ENCODE measurements around the gene RFC1. TPM values are rescaled to one million over a fixed set of nuclear protein-coding genes. Genes with fewer than 3 reads are reported as not detected.

RFC1 gene
- total and polyA plus RNA-seq, 9 of the 15 experiments (the other 6 are each of a cell fraction or from before 2014, with no cell fraction given), result 16.8 to 85.6 (median 45.2) TPM

DNA sequence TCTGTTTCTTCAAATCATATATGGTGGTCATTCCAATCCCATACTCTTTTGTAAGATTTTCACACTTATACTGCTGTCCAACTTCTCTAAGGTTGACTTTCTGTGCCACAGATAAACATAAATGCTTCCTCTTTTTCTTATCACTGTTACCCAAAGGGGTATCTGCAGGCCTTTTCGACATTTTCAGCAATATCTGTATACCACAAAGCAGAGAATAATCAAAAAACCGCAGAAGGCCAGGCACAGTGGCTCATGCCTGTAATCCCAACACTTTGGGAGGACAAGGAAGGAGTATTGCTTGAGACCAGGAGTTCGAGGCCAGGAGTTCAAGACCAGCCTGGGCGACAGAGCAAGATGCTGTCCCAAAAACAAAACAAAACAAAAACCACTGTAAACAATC lies 3.1 kb upstream of the RFC1 start (continued):
- TF ChIP-seq, protein P1, sequence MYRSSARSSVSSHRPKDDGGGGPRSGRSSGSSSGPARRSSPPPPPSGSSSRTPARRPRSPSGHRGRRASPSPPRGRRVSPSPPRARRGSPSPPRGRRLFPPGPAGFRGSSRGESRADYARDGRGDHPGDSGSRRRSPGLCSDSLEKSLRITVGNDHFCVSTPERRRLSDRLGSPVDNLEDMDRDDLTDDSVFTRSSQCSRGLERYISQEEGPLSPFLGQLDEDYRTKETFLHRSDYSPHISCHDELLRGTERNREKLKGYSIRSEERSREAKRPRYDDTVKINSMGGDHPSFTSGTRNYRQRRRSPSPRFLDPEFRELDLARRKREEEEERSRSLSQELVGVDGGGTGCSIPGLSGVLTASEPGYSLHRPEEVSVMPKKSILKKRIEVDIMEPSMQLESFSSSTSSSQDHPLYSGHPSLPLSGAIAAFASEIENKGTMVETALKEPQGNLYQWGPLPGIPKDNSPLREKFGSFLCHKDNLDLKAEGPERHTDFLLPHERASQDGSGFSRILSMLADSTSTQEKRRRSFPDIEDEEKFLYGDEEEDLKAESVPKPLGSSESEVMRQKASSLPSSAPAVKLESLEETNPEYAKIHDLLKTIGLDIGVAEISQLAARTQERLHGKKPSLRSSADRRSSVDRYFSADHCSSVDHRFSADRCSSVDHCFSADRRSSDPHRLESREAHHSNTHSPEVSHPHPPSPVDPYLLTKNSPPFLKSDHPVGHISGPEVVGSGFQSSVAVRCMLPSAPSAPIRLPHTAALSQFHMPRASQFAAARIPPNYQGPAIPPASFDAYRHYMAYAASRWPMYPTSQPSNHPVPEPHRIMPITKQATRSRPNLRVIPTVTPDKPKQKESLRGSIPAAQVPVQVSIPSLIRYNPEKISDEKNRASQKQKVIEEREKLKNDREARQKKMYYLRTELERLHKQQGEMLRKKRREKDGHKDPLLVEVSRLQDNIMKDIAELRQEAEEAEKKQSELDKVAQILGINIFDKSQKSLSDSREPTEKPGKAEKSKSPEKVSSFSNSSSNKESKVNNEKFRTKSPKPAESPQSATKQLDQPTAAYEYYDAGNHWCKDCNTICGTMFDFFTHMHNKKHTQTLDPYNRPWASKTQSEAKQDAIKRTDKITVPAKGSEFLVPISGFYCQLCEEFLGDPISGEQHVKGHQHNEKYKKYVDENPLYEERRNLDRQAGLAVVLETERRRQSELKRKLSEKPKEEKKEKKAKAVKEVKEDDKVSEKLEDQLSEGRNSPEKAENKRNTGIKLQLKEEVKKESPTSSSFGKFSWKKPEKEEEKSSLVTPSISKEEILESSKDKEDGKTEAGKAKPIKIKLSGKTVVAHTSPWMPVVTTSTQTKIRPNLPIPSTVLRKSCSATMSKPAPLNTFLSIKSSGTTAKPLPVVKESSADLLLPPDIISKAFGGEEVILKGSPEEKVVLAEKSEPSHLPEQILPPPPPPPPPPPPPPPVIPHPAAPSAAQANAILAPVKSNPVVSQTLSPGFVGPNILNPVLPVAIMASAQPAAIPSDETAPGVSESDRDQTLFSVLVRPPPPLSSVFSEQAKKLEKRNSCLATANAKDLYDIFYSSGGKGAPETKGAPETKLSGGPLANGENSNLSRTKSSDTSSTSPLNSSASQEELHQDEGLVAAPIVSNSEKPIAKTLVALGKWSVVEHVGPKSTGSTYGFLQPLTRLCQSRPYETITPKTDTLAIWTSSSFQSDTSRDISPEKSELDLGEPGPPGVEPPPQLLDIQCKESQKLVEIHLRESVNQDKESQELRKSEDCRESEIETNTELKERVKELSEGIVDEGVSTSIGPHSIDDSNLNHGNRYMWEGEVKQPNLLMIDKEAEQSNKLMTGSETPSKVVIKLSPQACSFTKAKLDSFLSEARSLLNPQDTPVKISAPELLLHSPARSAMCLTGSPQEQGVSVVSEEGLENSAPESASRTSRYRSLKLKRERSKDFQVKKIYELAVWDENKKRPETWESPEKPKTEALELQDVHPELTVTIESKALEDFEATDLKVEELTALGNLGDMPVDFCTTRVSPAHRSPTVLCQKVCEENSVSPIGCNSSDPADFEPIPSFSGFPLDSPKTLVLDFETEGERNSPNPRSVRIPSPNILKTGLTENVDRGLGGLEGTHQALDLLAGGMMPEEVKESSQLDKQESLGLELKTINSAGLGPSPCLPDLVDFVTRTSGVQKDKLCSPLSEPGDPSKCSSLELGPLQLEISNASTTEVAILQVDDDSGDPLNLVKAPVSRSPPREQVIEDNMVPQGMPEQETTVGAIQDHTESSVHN (IDR thresholded peaks at IDR 0.05; ENCODE audit: borderline replicate concordance in 1 of 2, low read depth in 1 of 2), result 0 out of 4 replicates have a peak, but pooled peaks of 1 of the 2 experiments have one; percentile 33
- TF ChIP-seq RBM34 (IDR thresholded peaks at IDR 0.05; ENCODE audit: borderline replicate concordance, insufficient read depth, low read length) (no peak), MBD2 (IDR thresholded peaks at IDR 0.05; ENCODE audit: borderline replicate concordance, low read depth) (0 out of 2 replicates have a peak, but pooled peaks have one; percentile 31), CBFA2T2 (conservative IDR thresholded peaks at IDR 0.05) (peak; percentile 84), ELF2 (CRISPR knock-in tag; IDR thresholded peaks at IDR 0.05) (no peak), BRCA1 (IDR thresholded peaks at IDR 0.05) (no peak), BRCA1 (CRISPR knock-in tag; IDR thresholded peaks at IDR 0.05) (no peak), MED1 (CRISPR knock-in tag; IDR thresholded peaks at IDR 0.05; ENCODE audit: borderline replicate concordance) (no peak), RB1 (IDR thresholded peaks at IDR 0.05; ENCODE audit: low read depth) (no peak), KLF1 (tag; IDR thresholded peaks at IDR 0.05) (no peak), ZNF23 (CRISPR knock-in tag; IDR thresholded peaks at IDR 0.05) (no peak), BCOR (IDR thresholded peaks at IDR 0.05) (0 out of 2 replicates have a peak, but pooled peaks have one; percentile 40), CHCHD3 (CRISPR knock-in tag; IDR thresholded peaks at IDR 0.05) (no peak)
- TF ChIP-seq, protein P2, sequence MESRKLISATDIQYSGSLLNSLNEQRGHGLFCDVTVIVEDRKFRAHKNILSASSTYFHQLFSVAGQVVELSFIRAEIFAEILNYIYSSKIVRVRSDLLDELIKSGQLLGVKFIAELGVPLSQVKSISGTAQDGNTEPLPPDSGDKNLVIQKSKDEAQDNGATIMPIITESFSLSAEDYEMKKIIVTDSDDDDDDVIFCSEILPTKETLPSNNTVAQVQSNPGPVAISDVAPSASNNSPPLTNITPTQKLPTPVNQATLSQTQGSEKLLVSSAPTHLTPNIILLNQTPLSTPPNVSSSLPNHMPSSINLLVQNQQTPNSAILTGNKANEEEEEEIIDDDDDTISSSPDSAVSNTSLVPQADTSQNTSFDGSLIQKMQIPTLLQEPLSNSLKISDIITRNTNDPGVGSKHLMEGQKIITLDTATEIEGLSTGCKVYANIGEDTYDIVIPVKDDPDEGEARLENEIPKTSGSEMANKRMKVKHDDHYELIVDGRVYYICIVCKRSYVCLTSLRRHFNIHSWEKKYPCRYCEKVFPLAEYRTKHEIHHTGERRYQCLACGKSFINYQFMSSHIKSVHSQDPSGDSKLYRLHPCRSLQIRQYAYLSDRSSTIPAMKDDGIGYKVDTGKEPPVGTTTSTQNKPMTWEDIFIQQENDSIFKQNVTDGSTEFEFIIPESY (CRISPR knock-in tag; IDR thresholded peaks at IDR 0.05), result no peak
- TF ChIP-seq, protein P3, sequence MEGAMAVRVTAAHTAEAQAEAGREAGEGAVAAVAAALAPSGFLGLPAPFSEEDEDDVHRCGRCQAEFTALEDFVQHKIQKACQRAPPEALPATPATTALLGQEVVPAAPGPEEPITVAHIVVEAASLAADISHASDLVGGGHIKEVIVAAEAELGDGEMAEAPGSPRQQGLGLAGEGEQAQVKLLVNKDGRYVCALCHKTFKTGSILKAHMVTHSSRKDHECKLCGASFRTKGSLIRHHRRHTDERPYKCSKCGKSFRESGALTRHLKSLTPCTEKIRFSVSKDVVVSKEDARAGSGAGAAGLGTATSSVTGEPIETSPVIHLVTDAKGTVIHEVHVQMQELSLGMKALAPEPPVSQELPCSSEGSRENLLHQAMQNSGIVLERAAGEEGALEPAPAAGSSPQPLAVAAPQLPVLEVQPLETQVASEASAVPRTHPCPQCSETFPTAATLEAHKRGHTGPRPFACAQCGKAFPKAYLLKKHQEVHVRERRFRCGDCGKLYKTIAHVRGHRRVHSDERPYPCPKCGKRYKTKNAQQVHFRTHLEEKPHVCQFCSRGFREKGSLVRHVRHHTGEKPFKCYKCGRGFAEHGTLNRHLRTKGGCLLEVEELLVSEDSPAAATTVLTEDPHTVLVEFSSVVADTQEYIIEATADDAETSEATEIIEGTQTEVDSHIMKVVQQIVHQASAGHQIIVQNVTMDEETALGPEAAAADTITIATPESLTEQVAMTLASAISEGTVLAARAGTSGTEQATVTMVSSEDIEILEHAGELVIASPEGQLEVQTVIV (CRISPR knock-in tag; IDR thresholded peaks at IDR 0.05; ENCODE audit: borderline replicate concordance), result no peak
- TF ChIP-seq, protein P4, sequence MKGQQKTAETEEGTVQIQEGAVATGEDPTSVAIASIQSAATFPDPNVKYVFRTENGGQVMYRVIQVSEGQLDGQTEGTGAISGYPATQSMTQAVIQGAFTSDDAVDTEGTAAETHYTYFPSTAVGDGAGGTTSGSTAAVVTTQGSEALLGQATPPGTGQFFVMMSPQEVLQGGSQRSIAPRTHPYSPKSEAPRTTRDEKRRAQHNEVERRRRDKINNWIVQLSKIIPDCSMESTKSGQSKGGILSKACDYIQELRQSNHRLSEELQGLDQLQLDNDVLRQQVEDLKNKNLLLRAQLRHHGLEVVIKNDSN (CRISPR knock-in tag; IDR thresholded peaks at IDR 0.05), result no peak
